SHP77 treated with DMSO at 0.1 percent for 48 hours (cell line): Measurements from ENCODE around the gene SYNM.
"Not testable (repeated sequence)": the region's sequence is repeated elsewhere in the genome, so short reads cannot be mapped to it uniquely, and the experiment has no call there.

Source experiments
- DNase-seq: peaks from one replicate; lab custom pipeline; 2025; lab: John Stamatoyannopoulos, UW

Gene SYNM, protein sequence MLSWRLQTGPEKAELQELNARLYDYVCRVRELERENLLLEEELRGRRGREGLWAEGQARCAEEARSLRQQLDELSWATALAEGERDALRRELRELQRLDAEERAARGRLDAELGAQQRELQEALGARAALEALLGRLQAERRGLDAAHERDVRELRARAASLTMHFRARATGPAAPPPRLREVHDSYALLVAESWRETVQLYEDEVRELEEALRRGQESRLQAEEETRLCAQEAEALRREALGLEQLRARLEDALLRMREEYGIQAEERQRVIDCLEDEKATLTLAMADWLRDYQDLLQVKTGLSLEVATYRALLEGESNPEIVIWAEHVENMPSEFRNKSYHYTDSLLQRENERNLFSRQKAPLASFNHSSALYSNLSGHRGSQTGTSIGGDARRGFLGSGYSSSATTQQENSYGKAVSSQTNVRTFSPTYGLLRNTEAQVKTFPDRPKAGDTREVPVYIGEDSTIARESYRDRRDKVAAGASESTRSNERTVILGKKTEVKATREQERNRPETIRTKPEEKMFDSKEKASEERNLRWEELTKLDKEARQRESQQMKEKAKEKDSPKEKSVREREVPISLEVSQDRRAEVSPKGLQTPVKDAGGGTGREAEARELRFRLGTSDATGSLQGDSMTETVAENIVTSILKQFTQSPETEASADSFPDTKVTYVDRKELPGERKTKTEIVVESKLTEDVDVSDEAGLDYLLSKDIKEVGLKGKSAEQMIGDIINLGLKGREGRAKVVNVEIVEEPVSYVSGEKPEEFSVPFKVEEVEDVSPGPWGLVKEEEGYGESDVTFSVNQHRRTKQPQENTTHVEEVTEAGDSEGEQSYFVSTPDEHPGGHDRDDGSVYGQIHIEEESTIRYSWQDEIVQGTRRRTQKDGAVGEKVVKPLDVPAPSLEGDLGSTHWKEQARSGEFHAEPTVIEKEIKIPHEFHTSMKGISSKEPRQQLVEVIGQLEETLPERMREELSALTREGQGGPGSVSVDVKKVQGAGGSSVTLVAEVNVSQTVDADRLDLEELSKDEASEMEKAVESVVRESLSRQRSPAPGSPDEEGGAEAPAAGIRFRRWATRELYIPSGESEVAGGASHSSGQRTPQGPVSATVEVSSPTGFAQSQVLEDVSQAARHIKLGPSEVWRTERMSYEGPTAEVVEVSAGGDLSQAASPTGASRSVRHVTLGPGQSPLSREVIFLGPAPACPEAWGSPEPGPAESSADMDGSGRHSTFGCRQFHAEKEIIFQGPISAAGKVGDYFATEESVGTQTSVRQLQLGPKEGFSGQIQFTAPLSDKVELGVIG (N-terminal part only)

DNA sequence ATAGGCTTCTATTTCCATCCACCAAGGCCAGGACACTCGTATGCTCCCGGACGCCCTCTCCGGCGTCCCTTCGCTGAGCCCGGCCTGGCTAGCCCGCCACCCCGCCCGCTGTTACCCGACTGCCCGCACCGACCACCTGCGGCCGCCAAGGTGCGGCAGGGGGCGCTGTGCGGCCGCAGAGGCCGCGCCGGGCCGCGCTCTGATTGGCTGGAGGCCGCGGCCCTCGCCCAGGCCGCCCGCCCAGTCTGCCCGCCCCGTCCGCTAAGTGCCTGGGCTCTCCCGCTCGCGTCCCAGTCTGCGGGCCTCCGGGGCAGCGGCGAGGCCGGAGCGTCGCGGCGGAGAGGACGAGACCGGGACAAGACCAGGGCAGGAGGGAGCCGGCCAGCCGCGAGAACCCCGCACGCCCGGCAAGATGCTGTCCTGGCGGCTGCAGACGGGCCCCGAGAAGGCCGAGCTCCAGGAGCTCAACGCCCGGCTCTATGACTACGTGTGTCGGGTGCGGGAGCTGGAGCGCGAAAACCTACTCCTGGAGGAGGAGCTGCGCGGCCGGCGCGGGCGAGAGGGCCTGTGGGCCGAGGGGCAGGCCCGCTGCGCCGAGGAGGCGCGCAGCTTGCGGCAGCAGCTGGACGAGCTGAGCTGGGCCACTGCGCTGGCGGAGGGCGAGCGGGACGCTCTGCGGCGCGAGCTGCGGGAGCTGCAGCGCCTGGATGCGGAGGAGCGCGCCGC lies at the start of gene SYNM:
Gene SYNM, plus strand, starts transcription at position 293 of the 726 bp plus-strand sequence. Its CDS starts 120 bp downstream, at position 413.
- peak; percentile 60 for DNase-seq

GRCh38 chr15:99055555-99056134 lies 49.2 kb upstream of the SYNM start:
- DNase-seq, result no peak

DNA sequence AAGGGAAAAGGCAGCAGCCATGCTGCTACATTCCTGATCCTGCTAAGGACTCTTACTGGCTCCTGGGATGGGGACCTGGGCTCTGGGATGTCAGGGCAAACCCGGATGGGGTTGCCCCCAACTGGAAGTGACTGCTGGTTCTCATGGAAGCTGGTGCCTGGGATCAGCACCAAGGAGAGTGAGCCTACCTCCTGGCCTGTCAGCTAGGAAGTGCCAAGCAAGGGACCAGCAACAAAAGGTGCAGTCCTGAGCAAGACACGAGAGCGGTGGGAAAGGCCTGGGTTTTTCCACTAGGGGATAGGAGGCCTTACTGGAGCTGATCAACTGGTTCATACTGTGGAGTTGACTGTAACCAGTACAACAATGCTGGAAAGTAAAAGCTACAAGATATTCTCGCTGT lies 47.9 kb upstream of the SYNM start:
- no peak for DNase-seq

DNA sequence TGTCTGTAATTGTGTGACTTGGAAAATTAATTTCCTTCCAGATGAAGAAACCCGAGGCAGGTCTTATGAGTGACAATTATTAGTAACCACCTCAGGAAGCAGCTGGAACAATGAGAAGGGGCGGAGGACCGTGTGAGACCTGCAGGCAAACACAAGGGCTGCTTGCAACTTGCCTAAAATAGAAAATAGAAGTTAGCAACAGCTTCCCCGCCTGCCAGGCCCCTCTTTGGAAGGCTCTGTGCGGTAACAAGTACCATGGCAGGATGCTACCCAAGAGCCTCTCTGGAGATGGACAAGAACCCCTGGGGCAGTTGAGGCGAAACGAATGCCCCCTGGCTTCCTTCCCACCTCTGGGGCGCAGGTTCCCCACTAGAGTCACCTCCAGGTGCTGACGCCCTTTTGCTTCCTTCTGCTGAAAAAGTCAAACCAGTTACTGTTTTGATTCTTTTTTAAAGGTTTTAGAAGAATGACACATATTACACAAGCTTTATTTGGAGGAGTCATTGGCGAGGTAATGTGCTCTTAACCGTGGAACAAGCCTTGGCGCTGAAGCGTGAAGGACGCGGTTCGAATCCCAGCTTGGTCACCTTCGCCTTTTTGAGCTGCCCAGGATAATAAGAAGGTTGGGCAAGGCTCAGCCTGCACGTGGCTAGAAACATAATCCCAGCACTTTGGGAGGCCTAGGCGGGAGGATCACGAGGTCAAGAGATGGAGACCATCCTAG lies 47.0 kb upstream of the SYNM start:
- DNase-seq, result no peak

DNA sequence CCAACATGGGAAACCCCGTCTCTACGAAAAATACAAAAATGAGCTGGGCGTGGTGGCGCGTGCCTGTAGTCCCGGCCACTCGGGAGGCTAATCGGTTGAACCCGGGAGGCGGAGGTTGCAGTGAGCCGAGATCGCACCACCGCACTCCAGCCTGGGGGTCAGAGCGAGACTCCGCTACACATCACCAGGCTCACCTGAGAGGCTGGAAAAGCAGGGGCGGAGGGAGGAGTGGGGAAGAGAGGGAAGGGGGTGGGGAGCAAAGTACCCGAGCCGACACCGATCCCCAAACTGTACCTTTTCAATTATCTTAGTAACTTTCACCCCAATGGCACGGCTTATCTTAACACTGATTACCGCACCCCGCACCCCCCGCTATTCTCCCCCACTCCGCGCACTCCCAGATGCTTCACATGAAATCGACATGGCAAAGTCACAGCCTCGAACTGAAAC lies 46.4 kb upstream of the SYNM start:
- DNase-seq, result no peak

DNA sequence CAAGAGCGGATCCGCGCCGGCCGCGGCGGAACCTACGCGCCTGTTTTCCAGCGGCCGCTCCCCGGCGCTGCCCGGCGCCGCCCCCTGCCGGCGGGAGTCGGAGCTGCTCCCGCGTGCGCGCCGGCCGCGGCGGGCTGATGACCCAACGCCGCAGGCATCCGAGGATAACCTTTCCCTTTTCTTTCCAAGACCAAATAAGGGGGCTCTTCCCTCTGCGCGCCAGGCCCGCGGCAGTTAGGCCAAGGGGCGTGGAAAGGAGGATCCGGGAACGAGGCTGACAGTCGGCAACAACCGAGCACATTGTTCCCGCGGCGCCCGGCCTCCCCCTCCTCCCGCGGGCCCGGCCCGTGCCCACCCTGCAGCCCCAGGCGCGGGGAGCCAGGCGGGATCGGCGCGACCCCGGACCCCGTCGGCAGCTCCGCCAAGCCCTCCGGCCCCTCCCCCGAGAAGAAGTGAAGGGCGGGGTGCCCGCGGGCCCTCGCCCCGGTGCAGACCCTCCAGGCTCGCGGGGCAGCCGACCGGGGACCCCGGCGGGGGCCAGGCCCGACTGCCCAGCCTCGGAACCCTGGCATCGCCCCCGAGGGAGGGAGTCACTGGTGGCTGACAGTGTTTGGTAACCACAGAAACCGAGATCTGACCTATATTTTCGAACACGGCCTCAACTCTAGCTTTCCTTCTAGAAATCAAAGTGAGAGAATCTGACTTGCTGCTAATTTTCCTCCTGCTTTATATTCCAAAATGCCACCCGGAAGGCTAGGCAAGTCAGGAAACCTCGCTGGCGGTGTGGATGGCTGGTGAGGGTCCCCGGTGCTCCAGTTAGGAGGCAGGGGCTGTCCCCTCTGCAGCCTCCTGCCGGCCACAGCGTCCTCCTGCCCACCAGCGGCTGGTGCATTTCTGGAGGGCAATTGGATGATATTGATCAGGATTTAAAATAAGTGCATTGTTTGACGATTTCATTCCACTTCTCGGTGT lies 45.6 kb upstream of the SYNM start:
- no peak for DNase-seq

DNA sequence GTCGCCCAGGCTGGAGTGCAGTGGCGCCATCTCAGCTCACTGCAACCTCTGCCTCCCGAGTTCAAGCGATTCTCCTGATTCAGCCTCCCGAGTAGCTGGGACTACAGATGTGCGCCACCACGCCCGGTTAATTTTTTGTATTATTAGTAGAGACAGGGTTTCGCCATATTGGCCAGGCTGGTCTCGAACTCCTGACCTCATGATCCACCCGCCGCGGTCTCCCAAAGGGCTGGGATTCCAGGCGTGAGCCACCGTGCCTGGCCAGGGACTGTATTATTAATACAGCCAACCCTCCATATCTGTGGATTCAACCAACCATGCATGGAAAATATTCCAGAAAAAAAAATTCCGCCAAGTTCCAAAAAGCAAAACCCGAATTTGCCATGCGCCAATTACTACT lies 44.7 kb upstream of the SYNM start:
- DNase-seq, result not testable (repeated sequence)

DNA sequence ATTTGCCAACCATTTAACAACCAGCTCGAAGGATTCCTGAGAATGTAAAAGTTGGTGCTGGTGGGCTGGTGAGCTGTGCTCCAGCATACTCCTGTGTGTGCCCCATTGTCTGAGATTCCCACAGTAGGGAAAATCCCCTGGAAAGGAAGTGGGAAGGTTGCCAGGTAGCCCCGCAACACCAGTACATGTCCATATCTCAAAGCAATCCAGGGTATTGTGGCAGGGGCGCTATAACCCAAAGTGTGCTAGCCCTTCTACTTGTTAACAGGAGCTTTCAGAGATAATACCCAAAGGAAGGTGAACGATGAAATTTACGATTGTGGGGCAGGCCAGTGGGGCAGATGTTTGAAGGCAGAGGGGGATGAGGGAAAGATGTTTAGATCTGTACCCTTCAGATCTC lies 42.7 kb upstream of the SYNM start:
- no peak for DNase-seq

GRCh38 chr15:99068186-99068585 lies 36.7 kb upstream of the SYNM start:
- DNase-seq, result no peak

DNA sequence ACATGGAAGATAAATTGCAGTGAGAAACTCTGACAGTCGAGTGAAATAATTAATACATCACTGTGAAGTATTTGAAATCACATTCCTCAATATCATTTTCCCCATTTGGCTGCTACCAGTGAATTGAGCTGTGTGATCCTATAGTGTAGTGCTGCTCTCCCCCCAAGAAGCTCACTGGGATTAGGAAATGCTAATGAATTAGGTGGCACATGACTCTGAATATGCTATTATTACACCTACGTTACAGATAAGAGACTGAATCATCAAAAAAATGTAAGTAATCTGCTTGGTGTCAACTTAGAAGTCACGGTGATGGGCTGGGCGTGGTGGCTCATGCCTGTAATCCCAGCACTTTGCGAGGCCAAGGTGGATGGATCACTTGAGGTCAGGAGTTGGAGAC lies 34.7 kb upstream of the SYNM start:
- no peak for DNase-seq

- no peak for DNase-seq
These were observed 33.7 kb upstream of the SYNM start for GRCh38 chr15:99071091-99071680.

- DNase-seq, result no peak
These were observed 31.7 kb upstream of the SYNM start for GRCh38 chr15:99073008-99073717.

- DNase-seq, result no peak
These were observed 30.4 kb upstream of the SYNM start for GRCh38 chr15:99074446-99074845.

DNA sequence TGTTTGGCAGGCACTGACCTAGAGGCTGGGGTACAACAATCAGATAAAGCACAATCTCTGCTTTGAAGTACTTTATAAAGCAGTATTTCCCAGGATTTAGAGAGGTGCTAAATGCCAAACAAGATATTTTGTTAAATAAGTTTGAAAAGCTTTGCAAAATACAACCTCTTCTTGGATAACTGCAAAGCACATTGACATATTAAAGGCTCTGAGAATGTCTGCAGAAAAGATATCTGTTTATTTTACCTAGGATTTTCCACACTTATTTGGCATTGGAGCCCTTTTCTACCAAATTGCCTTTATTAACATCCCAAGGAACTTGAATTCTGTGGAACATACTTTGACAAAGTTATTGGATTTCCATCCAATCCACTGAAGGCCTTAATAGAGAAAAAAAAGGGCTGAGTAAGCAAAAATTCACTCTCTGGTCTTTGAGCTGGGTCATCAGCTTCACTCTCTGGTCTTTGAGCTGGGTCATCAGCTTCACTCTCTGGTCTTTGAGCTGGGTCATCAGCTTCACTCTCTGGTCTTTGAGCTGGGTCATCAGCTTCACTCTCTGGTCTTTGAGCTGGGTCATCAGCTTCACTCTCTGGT lies 29.7 kb upstream of the SYNM start:
- not testable (repeated sequence) for DNase-seq

DNA sequence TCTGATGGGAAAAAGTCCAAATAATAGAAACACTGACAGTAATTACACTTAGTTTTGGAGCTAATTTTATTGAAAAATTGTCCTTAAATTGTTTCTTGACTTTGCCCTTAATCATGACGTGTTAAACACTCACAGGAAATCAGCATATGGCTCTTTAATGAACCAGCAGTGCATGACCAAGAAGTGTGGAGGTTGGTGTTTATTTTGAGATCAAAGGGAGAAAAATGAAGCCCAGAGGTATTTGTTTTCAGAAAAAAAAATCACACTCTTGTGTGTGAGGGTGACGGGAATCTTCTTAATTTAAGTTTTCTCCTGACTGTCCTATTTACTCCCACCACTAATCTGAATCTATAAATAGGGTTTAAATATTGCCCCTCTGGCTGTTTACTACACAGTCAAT lies 28.8 kb upstream of the SYNM start:
- no peak for DNase-seq

DNA sequence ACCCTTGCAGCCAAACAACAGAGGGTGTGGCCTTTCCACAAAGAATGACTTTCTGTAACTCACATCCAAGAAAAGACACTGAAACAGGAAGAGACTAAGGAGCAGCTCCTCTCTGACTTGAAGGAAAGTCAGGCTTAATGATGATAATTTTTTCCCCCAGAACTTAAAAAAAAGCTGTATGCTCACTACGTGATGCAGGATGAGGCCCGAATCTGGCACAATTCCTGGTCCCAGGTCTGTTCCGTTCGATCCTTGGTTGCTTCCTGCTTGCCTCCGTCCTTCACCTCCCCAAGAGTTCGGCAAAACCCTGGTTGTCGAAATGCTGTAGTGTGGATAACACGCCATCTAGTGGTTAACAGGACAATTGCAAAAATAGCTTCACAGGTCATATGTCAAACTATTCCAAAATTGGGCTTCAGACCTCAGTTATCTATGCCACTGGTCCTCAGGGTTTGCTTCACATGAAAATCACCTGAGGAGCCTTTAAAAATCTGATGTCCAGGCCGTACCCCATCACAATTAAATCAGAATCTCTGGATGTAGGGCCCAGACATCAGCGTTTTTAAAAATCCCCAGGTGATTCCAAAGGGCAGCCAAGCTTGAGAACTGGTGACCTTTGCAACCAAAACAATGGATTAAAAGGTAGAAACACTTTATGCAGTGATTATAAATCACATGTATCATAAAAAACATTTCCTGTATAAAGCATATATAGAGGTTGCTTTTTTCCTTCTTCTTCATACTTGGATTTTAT lies 28.1 kb upstream of the SYNM start:
- peak; percentile 68 for DNase-seq

DNA sequence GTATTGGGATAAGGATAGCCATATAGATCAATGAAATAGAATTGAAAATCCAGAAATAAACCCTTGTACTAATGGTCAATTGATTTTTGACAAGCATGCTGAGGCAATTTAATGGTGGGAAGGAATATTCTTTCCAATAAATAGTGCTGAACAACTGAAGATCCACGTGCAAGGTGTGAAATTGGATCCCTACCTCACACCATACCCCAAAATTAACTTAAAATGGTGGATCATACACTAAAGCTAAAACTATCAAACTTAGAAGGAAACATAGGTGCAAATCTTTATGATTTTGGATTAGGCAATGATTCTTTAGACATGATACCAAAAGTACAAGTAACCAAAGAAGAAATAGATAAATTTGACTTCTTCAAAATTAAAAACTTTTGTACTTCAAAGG lies 22.1 kb upstream of the SYNM start:
- DNase-seq, result no peak
